GM04504 (cell line): ENCODE measurements around the gene THADA.
"Not testable (repeated sequence)": the region's sequence is repeated elsewhere in the genome, so short reads cannot be mapped to it uniquely, and the experiment has no call there.

Experiments
- DNase-seq: peaks from one replicate; pipeline ENCODE4 v3.0.0-alpha.2; 2012; ENCODE audit warnings: low read depth

The THADA gene

GRCh38 chr2:43207553-43208300 is 388.1 kb downstream of the THADA start:
- no peak for DNase-seq

GRCh38 chr2:43206602-43207001 is 389.2 kb downstream of the THADA start:
- no peak for DNase-seq

GRCh38 chr2:43203373-43203772 is 392.5 kb downstream of the THADA start:
- DNase-seq, result no peak

- DNase-seq, result no peak
Measured at GRCh38 chr2:43202289-43202688, 393.5 kb downstream of the THADA start.

GRCh38 chr2:43201497-43201896 is 394.3 kb downstream of the THADA start:
- no peak for DNase-seq

GRCh38 chr2:43201016-43201415 is 394.8 kb downstream of the THADA start:
- no peak for DNase-seq

- no peak for DNase-seq
Measured at GRCh38 chr2:43199492-43200488, 396.0 kb downstream of the THADA start.

GRCh38 chr2:43198263-43198662 is 397.6 kb downstream of the THADA start:
- DNase-seq, result no peak

GRCh38 chr2:43197588-43197896 is 398.3 kb downstream of the THADA start:
- DNase-seq, result no peak

- DNase-seq, result no peak
Measured at GRCh38 chr2:43196768-43197587, 398.9 kb downstream of the THADA start.

GRCh38 chr2:43194121-43194869 is 401.5 kb downstream of the THADA start:
- DNase-seq, result no peak

GRCh38 chr2:43193652-43194120 is 402.2 kb downstream of the THADA start:
- DNase-seq, result no peak

GRCh38 chr2:43192744-43193651 is 402.8 kb downstream of the THADA start:
- DNase-seq, result no peak

GRCh38 chr2:43191947-43192516 is 403.8 kb downstream of the THADA start:
- DNase-seq, result no peak

GRCh38 chr2:43190311-43191052 is 405.4 kb downstream of the THADA start:
- DNase-seq, result no peak

GRCh38 chr2:43189861-43190260 is 406.0 kb downstream of the THADA start:
- not testable (repeated sequence) for DNase-seq

- DNase-seq, result no peak
Measured at GRCh38 chr2:43188561-43189386, 407.1 kb downstream of the THADA start.

GRCh38 chr2:43186679-43187374 is 409.0 kb downstream of the THADA start:
- DNase-seq, result no peak
